GM12891 (cell line): Measurements from ENCODE around the gene CPM. TPM values are rescaled to one million over a fixed set of nuclear protein-coding genes. Genes with fewer than 3 reads are reported as not detected.
A peak's percentile ranks its signal among the peaks of the same experiment; 100 is the strongest.

Source experiments
- DNase-seq: peaks from one replicate; pipeline ENCODE4 v3.0.0; 2011; ENCODE audit warnings: low spot score; ENCODE audit not compliant: insufficient read length
- FAIRE-seq: peaks from 2 replicates; lab custom pipeline; 2011; peaks lifted over from hg19 to GRCh38; lab: Jason Lieb, UNC
- PAX5 ChIP-seq: IDR thresholded peaks from 2 replicates; pipeline ENCODE4 v1.6.1; 2011; ENCODE audit warnings: low read length, moderate library complexity, mild to moderate bottlenecking; ENCODE audit not compliant: insufficient read depth, severe bottlenecking
- POLR2A ChIP-seq: IDR thresholded peaks from 2 replicates; pipeline ENCODE4 v1.6.1; 2011; ENCODE audit warnings: low read depth, low read length, control low read depth
- POLR2AphosphoS5 ChIP-seq: IDR thresholded peaks from 2 replicates; pipeline ENCODE4 v1.6.1; 2011; ENCODE audit warnings: low read depth, low read length, control low read depth
- POU2F2 ChIP-seq: IDR thresholded peaks from 2 replicates; pipeline ENCODE4 v1.6.1; 2011; ENCODE audit warnings: low read depth, mild to moderate bottlenecking, control low read depth, low read length, moderate library complexity
- SPI1 ChIP-seq: IDR thresholded peaks from 2 replicates; pipeline ENCODE4 v1.6.1; 2011; ENCODE audit warnings: low read depth, low read length, control low read depth
- TAF1 ChIP-seq: IDR thresholded peaks from 2 replicates; pipeline ENCODE4 v1.6.1; 2011; ENCODE audit warnings: low read depth, low read length, control low read depth
- polyA plus RNA-seq: library from polyadenylated mRNA; unstranded; fragments of >200 nt; gene quantifications from one replicate; pipeline ENCODE4 v1.2.1, GENCODE V29; 2012; ENCODE audit warnings: low read depth, missing spikeins, inconsistent platforms; ENCODE audit not compliant: missing spikeins

CPM gene
- polyA plus RNA-seq, result 0.85 TPM

DNA sequence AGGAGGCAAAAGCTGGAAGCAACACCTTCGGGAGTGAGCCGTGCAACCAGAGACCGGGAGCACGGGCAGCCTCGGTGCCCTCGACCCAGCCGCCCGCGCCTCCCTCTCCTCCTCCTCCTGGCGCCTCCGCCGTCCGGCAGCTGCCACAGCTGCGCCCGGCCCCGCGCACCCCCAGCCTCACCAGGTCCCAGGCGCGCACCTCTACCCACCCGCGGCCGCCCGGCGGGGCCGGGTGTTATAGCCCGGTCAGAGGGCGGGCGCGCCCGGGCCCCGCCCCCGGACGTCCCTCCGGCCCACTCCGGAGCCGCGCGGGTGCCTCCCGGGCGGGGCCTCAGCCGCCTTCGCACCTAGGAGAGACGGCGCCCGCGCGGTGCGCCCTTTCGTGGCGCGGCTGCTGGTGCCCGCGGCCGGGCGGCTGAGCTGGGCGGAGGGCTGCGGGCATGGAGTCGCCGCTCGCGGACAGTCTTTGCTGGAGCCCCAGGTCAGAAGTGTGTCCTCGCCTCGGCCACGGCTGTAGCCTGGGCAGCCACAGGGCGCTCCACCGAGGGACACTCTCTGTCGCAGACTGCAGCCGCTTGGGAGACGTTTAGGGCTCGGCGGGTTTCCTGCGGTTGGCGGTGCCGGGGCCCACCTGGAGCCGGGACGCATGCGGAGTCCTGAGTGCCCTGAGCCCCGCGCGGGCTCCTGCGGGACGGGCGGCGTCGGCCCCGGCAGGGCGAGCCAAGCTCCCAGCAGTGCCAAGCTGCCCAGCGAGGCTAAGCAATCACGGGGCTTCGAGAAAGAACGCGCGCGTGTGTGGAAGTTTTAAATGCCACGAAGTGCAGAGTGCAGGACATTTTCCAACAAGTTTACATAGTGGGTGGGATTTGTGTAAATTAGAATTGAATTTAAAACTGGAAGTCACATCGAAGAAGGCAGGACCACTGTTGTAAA lies at the start of gene CPM:
TSS of gene CPM (minus strand) at position 211 of the 933 bp plus-strand sequence. CDS start 334 bp downstream, outside the sequence.
- DNase-seq (peak; percentile 81), FAIRE-seq (peak; percentile 38)
- TF ChIP-seq POU2F2, result no peak
- TF ChIP-seq POLR2A, result no peak
- TF ChIP-seq POLR2AphosphoS5, result no peak
- no peak for TF ChIP-seq SPI1
- TF ChIP-seq TAF1, result no peak
- no peak for TF ChIP-seq PAX5

DNA sequence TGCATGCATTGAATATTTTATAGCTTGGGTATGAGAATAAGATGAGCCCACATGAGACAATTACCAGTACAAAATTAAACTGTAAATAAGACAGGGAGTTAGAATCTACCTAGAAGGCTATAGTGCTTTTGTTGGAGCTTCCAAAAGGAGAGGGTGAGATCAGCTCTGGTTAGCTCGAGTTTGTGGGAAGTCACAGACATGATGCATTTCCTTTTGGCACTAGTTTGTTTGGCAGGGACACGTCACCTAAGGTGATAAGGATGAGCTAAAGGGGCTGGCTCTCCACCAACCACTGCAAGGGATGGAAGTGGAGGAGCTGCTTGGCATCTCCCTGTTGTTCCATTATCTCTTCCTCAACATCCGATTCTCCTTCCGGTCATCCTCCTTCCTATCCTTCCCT lies 48.5 kb upstream of the CPM start:
- FAIRE-seq (no peak), DNase-seq (no peak)
- TF ChIP-seq POU2F2 (no peak), PAX5 (no peak), SPI1 (no peak), TAF1 (no peak), POLR2A (no peak), POLR2AphosphoS5 (no peak)

DNA sequence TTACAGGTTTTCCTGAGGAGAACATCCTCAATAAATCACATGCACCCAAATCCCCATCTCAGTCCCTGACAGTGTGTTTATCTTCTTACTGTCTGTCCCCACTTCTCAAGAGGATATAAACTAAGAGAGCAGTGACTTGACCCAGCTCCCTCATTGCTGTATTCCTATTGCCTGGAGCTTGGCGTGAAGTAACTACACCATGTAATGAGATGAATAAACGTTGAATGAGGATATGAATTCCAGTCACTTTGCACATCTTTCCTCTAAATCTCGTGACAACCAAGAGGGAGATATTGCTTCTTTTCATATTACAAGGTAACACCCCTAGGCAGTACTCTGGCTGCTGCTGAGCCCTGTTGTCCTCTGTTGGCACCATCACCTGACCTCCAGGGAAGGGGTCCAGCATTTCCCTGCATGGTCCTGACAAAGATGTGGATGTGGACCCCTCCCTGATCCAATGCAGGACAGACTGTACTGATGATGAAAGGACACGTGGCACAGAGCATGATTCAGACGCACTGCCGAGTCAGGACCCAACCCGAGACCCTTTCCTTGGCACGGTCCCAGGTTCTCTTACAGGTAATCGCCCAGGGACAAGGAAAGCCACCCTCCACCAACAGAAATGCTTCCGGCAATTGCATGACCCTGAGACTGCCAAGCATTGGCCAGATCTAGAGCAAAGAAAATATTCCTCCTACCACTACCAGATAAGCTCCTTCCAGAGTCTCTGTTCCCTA lies 47.7 kb upstream of the CPM start:
- TF ChIP-seq POU2F2 (no peak), SPI1 (no peak), TAF1 (no peak), POLR2A (no peak), PAX5 (no peak), POLR2AphosphoS5 (no peak)
- FAIRE-seq (no peak), DNase-seq (no peak)

DNA sequence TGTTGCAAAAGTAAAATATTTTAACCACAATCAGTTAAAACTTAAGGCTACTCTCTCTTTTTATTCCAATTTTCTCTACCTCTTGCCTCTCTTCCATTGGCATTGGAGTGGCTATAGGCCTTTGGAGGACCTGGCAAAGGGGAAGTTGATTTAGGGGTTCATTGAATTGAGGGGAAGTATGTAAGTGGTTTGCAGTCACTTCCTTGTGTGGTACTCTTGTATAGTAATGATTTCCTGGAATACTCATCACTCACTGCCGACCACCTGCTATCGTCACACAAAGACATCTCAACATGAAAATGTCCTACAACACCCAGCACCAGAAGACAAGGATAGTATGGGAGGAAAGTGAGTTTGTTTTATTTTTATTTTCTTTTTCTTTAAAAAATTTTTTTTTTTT lies 45.7 kb upstream of the CPM start:
- TF ChIP-seq POU2F2 (no peak), POLR2A (no peak), TAF1 (no peak)
- DNase-seq (no peak), FAIRE-seq (no peak)

DNA sequence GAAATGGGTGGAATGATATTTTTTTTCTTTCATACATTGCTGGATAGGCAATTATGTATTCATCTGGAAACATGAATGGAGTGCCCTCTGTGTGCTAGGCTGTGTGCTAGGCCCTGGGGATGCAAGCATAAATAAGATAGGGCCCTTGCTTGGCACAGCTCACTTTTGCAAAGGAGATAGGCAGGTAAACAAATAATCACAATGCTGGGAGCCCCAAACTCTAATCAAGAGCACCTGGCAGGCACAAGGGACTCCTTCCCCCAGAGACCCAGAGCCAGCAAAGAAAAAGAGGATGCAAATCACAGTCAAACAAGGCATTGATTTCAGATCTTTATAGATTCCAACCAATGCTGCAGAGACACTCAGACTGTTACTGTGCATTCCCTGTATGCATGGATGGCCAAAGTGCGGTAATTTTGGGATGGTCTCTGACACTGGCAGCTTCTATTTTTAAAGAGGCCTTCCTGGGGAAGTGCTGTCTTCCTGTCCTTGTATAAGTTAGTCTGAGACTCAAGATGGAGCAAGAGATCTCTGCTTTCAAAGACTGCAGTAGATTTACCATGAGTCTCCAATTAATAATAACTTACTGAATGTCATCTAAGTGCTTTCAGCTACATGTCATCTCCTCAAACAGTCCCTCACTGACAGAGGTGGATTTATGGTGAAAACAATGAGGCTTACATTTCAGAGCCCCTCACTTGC lies 45.1 kb upstream of the CPM start:
- TF ChIP-seq POLR2A, result no peak
- TF ChIP-seq TAF1, result no peak
- no peak for TF ChIP-seq PAX5
- no peak for TF ChIP-seq SPI1
- no peak for TF ChIP-seq POLR2AphosphoS5
- TF ChIP-seq POU2F2, result no peak
- no peak for DNase-seq
- no peak for FAIRE-seq

DNA sequence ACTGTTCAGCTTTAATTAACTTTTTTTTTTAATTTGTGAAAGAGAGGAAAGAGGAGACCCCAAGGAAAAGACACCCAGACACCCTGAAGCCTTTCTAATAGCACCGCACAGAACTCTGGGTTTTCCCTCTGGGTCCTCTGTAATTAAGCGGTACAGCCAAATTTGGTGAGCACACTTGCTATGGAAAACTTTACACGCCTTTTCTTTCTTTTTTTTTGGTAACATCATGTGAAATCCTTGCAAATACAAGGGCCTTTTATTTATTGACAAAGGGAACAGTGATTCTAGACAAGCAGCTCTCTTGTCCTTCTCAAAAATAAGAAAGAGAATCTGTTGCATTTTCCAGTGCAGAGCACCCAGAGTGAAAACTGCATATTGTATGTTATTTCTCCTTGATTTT lies 44.4 kb upstream of the CPM start:
- DNase-seq (no peak), FAIRE-seq (no peak)
- TF ChIP-seq POLR2AphosphoS5 (no peak), POLR2A (no peak), PAX5 (no peak), POU2F2 (no peak), SPI1 (no peak), TAF1 (no peak)

DNA sequence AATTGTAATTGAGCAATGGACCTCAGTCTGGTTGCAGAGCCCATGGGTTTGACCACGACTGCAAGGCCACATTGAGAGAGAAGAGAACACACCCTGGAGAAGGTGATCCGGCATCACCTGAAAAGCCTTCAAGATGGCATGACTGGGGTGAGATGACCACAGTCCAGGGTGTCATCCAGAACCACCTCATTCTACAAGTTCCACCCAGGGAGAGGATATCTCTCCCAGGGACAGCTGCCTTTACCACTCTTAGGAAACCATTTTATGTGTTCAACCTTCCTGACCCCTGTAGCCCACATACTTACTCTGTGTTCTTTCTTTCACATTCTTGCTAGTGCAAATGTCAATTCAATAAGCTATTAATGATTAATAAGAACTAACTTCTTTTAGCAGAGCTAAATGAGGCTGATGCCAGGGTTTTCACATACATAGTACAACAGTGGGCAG lies 43.4 kb upstream of the CPM start:
- TF ChIP-seq TAF1 (no peak), POLR2A (no peak), POLR2AphosphoS5 (no peak), PAX5 (no peak), POU2F2 (no peak), SPI1 (no peak)
- DNase-seq (no peak), FAIRE-seq (no peak)

DNA sequence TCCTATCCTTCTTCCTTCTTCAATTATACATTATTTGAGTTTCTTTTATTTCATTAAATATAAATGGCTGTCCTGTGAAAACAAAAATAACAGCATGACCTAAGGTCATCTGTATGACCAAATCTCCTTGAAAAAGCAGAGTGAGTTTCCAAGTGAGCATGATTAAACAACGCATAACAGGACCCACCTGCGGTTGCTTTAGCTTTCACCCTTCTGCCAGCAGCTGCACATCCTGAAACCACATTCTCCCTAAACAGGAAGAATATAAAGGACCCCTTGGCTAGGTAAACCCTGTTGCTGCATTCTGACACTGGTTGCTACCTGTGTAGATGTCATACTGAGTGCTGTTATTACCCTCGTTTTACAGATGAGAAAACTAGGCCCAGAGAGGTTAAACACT lies 42.8 kb upstream of the CPM start:
- TF ChIP-seq PAX5 (no peak), SPI1 (no peak), POLR2A (no peak), POU2F2 (no peak), POLR2AphosphoS5 (no peak), TAF1 (no peak)
- DNase-seq (no peak), FAIRE-seq (no peak)

DNA sequence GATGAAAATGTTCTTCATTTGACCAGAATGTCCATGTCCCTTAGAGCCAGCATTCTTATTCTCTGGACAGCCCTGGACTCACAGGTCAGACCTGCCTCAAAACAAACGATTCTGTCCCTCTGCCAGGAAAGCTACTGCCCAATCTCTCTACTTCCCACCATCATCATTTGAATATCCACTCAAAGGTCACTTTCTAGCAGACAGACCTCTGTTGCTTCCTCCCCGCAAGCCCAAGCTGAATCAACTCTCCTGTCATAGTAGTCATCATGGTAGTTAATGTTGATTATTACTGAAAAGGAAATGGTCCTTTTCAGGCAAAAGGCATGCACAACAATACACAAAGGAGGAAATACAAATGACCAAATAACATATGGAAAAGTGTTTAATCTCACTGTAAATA lies 39.6 kb upstream of the CPM start:
- DNase-seq, result no peak
- no peak for TF ChIP-seq POU2F2
- no peak for TF ChIP-seq SPI1
- TF ChIP-seq POLR2AphosphoS5, result no peak
- no peak for TF ChIP-seq TAF1
- no peak for TF ChIP-seq PAX5
- TF ChIP-seq POLR2A, result no peak
- no peak for FAIRE-seq

DNA sequence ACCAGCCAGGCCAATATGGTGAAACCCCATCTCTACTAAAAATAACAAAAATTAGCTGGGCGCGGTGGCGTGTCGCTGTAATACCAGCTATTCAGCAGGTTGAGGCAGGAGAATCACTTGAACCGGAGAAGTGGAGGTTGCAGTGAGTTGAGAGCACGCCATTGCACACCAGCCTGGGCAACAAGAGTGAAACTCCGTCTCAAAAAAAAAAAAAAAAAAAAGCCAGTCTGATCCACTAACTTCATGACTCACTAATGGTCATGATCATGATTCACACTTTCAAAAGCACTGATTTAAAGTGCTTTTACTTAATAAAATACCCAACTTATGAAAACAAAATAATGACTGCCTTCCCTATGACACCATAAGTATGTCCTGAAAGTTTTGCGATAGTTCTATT lies 38.4 kb upstream of the CPM start:
- DNase-seq, result no peak
- no peak for FAIRE-seq
- TF ChIP-seq POU2F2 (no peak), POLR2A (no peak), SPI1 (no peak), PAX5 (no peak), TAF1 (no peak), POLR2AphosphoS5 (no peak)
